NB4 (cell line): ENCODE results near the gene ANTXR1.

Experiments used
- MYC ChIP-seq: IDR thresholded peaks from 2 replicates; pipeline ENCODE4 v1.6.1; 2011; ENCODE audit warnings: low read depth, low read length
- POLR2A ChIP-seq: IDR thresholded peaks from 2 replicates; pipeline ENCODE4 v1.6.1; 2011; ENCODE audit warnings: mild to moderate bottlenecking; ENCODE audit not compliant: insufficient read length; ENCODE audit errors: extremely low read depth
- TF ChIP-seq, protein P1 (sequence below): IDR thresholded peaks from one replicate; pipeline ENCODE4 v1.5.1; 2012; ENCODE audit warnings: low read depth, low read length

DNA sequence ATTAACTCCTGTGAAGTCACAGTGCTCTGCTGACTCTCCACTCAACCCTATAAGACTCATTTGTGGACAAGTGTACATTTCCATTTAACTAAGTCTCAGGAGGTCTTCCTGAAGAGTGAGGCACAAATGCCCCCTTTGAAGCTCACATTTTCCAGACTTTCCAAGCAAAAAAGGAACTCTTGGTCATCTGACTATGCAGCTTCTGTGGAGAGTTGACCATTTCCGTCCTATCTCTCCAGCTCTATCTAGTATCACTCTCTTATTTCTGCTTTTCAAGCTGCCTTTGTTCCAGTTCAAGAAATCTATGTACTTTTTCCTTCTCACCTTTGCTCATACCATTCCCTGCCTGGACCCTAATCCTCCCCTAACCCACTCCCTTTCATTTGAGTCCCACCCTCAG lies 77.0 kb downstream of the ANTXR1 start:
- TF ChIP-seq, protein P1, sequence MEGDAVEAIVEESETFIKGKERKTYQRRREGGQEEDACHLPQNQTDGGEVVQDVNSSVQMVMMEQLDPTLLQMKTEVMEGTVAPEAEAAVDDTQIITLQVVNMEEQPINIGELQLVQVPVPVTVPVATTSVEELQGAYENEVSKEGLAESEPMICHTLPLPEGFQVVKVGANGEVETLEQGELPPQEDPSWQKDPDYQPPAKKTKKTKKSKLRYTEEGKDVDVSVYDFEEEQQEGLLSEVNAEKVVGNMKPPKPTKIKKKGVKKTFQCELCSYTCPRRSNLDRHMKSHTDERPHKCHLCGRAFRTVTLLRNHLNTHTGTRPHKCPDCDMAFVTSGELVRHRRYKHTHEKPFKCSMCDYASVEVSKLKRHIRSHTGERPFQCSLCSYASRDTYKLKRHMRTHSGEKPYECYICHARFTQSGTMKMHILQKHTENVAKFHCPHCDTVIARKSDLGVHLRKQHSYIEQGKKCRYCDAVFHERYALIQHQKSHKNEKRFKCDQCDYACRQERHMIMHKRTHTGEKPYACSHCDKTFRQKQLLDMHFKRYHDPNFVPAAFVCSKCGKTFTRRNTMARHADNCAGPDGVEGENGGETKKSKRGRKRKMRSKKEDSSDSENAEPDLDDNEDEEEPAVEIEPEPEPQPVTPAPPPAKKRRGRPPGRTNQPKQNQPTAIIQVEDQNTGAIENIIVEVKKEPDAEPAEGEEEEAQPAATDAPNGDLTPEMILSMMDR, result no peak
- TF ChIP-seq POLR2A (no peak), MYC (no peak)
